ENCODE data around the gene CCM2.

Gene CCM2

GRCh38 chr7:45000093-45001032, at the start of gene CCM2:
CCM2 (plus strand) TSS chr7:45000201; CDS start chr7:45000334, 133 bp downstream.
- Histone ChIP-seq H3K4me3 (ENCODE audit: low read depth, low read length) (peak within 1 kb of the TSS; percentile 64), H2AFZ (peak within 1 kb of the TSS; percentile 70), H3K36me3 (ENCODE audit: control insufficient read depth, insufficient read depth, low read length) (no peaks in the 10 kb centered on the region), H3K9ac (no peak within 1 kb of the TSS), H3K27me3 (ENCODE audit: control insufficient read depth, insufficient read depth, low read length) (no peaks in the 10 kb centered on the region), H3K4me1 (peaks cover 10% of the 10 kb centered on the region), H3K9me3 (ENCODE audit: control insufficient read depth, low read length) (no peaks in the 10 kb centered on the region), H3K4me2 (ENCODE audit: low read length) (peak within 1 kb of the TSS; percentile 83), H3K27ac (peak within 1 kb of the TSS; percentile 66), H3K79me2 (peaks cover 22% of the 10 kb centered on the region)
- no peak for TF ChIP-seq CTCF (IDR thresholded peaks at IDR 0.05)

- H3K9ac ChIP-seq = no peak overlapping the region
- H3K79me2 ChIP-seq = no peaks in the 10 kb centered on the region
- no peaks in the 10 kb centered on the region for H3K36me3 ChIP-seq (ENCODE audit: control insufficient read depth, insufficient read depth, low read length)
- TF ChIP-seq CTCF (IDR thresholded peaks at IDR 0.05) = no peak
- H3K9me3 ChIP-seq (ENCODE audit: control insufficient read depth, low read length) = no peaks in the 10 kb centered on the region
- H3K4me2 ChIP-seq (ENCODE audit: low read length) = no peak overlapping the region
- H2AFZ ChIP-seq = no peak overlapping the region
- no peaks in the 10 kb centered on the region for H3K27me3 ChIP-seq (ENCODE audit: control insufficient read depth, insufficient read depth, low read length)
- no peak overlapping the region for H3K27ac ChIP-seq
- H3K4me3 ChIP-seq (ENCODE audit: low read depth, low read length) = no peak overlapping the region
- no peaks in the 10 kb centered on the region for H3K4me1 ChIP-seq
Observed at GRCh38 chr7:44953156-44953555, 46.8 kb upstream of the CCM2 start.

DNA sequence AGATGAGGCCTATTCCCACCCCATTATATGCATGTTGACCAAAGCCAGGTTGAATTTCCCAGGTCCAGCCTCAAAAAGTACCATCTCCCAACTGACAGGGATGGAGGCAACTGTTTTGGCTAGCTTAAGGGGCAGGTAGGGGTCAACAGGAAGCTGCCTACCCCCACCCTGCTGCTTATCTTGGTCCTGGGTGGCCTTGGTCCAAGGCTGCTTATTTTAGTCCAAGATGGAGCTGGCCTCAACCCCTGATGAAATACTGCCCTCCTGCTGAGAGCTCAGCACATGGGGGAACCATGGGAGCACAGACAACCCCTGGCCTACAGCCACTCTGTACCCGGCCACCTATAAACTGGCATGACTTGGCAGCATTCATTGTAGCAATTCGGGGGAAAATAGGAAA, 44.3 kb upstream of the CCM2 start:
- Histone ChIP-seq H3K4me3 (ENCODE audit: low read depth, low read length) (no peak overlapping the region), H3K79me2 (no peaks in the 10 kb centered on the region), H3K27ac (no peak overlapping the region), H3K27me3 (ENCODE audit: control insufficient read depth, insufficient read depth, low read length) (no peaks in the 10 kb centered on the region), H3K36me3 (ENCODE audit: control insufficient read depth, insufficient read depth, low read length) (no peaks in the 10 kb centered on the region), H3K4me2 (ENCODE audit: low read length) (no peak overlapping the region), H3K9me3 (ENCODE audit: control insufficient read depth, low read length) (no peaks in the 10 kb centered on the region), H2AFZ (no peak overlapping the region), H3K4me1 (no peaks in the 10 kb centered on the region), H3K9ac (no peak overlapping the region)
- TF ChIP-seq CTCF (IDR thresholded peaks at IDR 0.05) = no peak

DNA sequence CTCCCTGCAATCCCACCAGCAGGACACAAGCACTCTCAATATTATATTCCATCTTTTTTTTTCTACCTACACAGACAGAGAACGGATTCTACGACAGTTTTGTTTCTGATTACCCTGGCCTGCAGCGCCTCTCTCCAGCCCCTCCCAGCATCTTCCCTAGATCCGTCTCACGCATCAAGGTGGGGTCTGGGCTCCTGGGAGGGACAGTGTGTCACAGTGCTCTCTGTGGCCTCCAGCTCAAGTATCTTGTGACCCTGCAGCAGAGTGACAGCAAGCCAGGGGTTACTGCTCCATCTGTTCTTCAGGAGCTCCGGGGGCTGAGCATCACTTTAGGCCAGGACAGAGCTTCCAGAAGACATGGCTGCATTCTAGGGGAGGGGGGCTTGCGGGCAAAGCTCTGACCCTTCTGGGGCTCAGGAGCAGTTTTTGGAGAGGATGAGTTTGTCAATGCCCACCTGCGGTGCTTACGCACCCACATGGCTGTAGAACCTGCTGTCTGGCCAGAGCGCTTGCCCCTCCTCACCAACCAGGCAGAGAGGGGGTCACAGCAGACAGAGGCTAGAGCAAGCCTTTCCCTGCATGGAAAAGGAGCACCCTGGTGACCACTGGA, 43.7 kb upstream of the CCM2 start:
- Histone ChIP-seq H3K9me3 (ENCODE audit: control insufficient read depth, low read length) (no peaks in the 10 kb centered on the region), H3K4me1 (no peaks in the 10 kb centered on the region), H3K9ac (no peak overlapping the region), H3K79me2 (no peaks in the 10 kb centered on the region), H2AFZ (no peak overlapping the region), H3K4me3 (ENCODE audit: low read depth, low read length) (no peak overlapping the region), H3K4me2 (ENCODE audit: low read length) (no peak overlapping the region), H3K27ac (no peak overlapping the region), H3K27me3 (ENCODE audit: control insufficient read depth, insufficient read depth, low read length) (no peaks in the 10 kb centered on the region), H3K36me3 (ENCODE audit: control insufficient read depth, insufficient read depth, low read length) (no peaks in the 10 kb centered on the region)
- TF ChIP-seq CTCF (IDR thresholded peaks at IDR 0.05) = no peak

Measured in parathyroid adenoma (tissue), 2 donors.